H9 (cell line): ENCODE data around the gene TSPAN18. TPM values are rescaled to one million over a fixed set of nuclear protein-coding genes. Genes with fewer than 3 reads are reported as not detected.

ENCODE experiments used
- DNase-seq: peaks from one replicate; pipeline ENCODE4 v3.0.0-alpha.2; 2017
- H2AFZ ChIP-seq: one replicate; pipeline ENCODE4 v1.6.1; 2013; ENCODE audit warnings: mild to moderate bottlenecking, low read length, control low read depth, moderate library complexity
- H2AK5ac ChIP-seq: 2 replicates; pipeline ENCODE4 v1.6.1; 2013; ENCODE audit warnings: low read length, control low read depth, mixed read lengths; ENCODE audit not compliant: insufficient read length
- H2BK120ac ChIP-seq: one replicate; pipeline ENCODE4 v1.6.1; 2013; ENCODE audit warnings: low read depth, mild to moderate bottlenecking, low read length, control low read depth, inconsistent platforms; ENCODE audit not compliant: poor library complexity, severe bottlenecking
- H2BK12ac ChIP-seq: 2 replicates; pipeline ENCODE4 v1.6.1; 2013; ENCODE audit warnings: low read length, control low read depth, mixed read lengths, low read depth; ENCODE audit not compliant: insufficient read length
- H2BK15ac ChIP-seq: 2 replicates; pipeline ENCODE4 v1.6.1; 2013; ENCODE audit warnings: low read depth, low read length, control low read depth
- H2BK20ac ChIP-seq: one replicate; pipeline ENCODE4 v1.6.1; 2013; ENCODE audit warnings: low read depth, mild to moderate bottlenecking, low read length, control low read depth, inconsistent platforms; ENCODE audit not compliant: poor library complexity, severe bottlenecking
- H2BK5ac ChIP-seq: 2 replicates; pipeline ENCODE4 v1.6.1; 2013; ENCODE audit warnings: low read length, control low read depth, mixed read lengths; ENCODE audit not compliant: insufficient read length
- H3K14ac ChIP-seq: 2 replicates; pipeline ENCODE4 v1.6.1; 2013; ENCODE audit warnings: low read length, control low read depth; ENCODE audit not compliant: insufficient read depth
- H3K18ac ChIP-seq: 2 replicates; pipeline ENCODE4 v1.6.1; 2013; ENCODE audit warnings: low read depth, mild to moderate bottlenecking, mixed read lengths, low read length, control low read depth; ENCODE audit not compliant: insufficient read length
- H3K23ac ChIP-seq: 2 replicates; pipeline ENCODE4 v1.6.1; 2013; ENCODE audit warnings: low read length, control low read depth, mixed read lengths, low read depth; ENCODE audit not compliant: insufficient read length
- H3K23me2 ChIP-seq: 2 replicates; pipeline ENCODE4 v1.6.1; 2013; ENCODE audit warnings: low read depth, mild to moderate bottlenecking, mixed read lengths, low read length, control low read depth; ENCODE audit not compliant: insufficient read length, poor library complexity, severe bottlenecking
- H3K27ac ChIP-seq: 2 replicates; pipeline ENCODE4 v1.5.1; 2013; ENCODE audit warnings: low read length, control low read depth, mixed read lengths, low read depth; ENCODE audit not compliant: insufficient read length
- H3K27me3 ChIP-seq: 2 replicates; pipeline ENCODE4 v1.6.1; 2013; ENCODE audit warnings: low read length, control low read depth, inconsistent platforms; ENCODE audit not compliant: insufficient read depth
- H3K4ac ChIP-seq: 2 replicates; pipeline ENCODE4 v1.6.1; 2013; ENCODE audit warnings: low read depth, mild to moderate bottlenecking, control low read depth, inconsistent platforms, low read length, moderate library complexity
- H3K4me1 ChIP-seq: 2 replicates; pipeline ENCODE4 v1.6.1; 2013; ENCODE audit warnings: low read length, control low read depth, inconsistent platforms; ENCODE audit not compliant: insufficient read depth
- H3K4me2 ChIP-seq: 2 replicates; pipeline ENCODE4 v1.6.1; 2013; ENCODE audit warnings: low read length, control low read depth, mixed read lengths; ENCODE audit not compliant: insufficient read length, insufficient read depth
- H3K56ac ChIP-seq: 2 replicates; pipeline ENCODE4 v1.6.1; 2013; ENCODE audit warnings: low read depth, mild to moderate bottlenecking, mixed read lengths, low read length, control low read depth; ENCODE audit not compliant: insufficient read length
- H3K79me1 ChIP-seq: 2 replicates; pipeline ENCODE4 v1.6.1; 2013; ENCODE audit warnings: low read depth, mild to moderate bottlenecking, moderate library complexity, low read length, control low read depth, inconsistent platforms; ENCODE audit not compliant: insufficient read depth, poor library complexity, severe bottlenecking
- H3K79me2 ChIP-seq: 2 replicates; pipeline ENCODE4 v1.6.1; 2013; ENCODE audit warnings: low read length, control low read depth, inconsistent platforms; ENCODE audit not compliant: insufficient read depth
- H3K9ac ChIP-seq: 2 replicates; pipeline ENCODE4 v1.6.1; 2013; ENCODE audit warnings: low read length, control low read depth, mixed read lengths; ENCODE audit not compliant: insufficient read length; ENCODE audit errors: extremely low read depth
- H3K9me3 ChIP-seq: one replicate; pipeline ENCODE4 v1.6.1; 2013; ENCODE audit warnings: low read depth, low read length, inconsistent platforms; ENCODE audit not compliant: control insufficient read depth
- H3T11ph ChIP-seq: one replicate; pipeline ENCODE4 v1.6.1; 2013; ENCODE audit warnings: mild to moderate bottlenecking, low read length, control low read depth, inconsistent platforms
- H4K20me1 ChIP-seq: one replicate; pipeline ENCODE4 v1.6.1; 2013; ENCODE audit not compliant: control insufficient read depth, insufficient read length, insufficient read depth
- H4K5ac ChIP-seq: 2 replicates; pipeline ENCODE4 v1.6.1; 2013; ENCODE audit warnings: low read depth, mild to moderate bottlenecking, mixed read lengths, low read length, control low read depth; ENCODE audit not compliant: insufficient read length
- H4K8ac ChIP-seq: replicated peaks from 2 replicates; pipeline ENCODE4 v1.6.1; 2013; ENCODE audit warnings: low read length, control low read depth, mixed read lengths, low read depth; ENCODE audit not compliant: insufficient read length
- H4K91ac ChIP-seq: 2 replicates; pipeline ENCODE4 v1.6.1; 2013; ENCODE audit warnings: low read depth, mild to moderate bottlenecking, moderate library complexity, mixed read lengths, low read length, control low read depth; ENCODE audit not compliant: insufficient read length
- H3K27ac Mint-ChIP-seq, 3 experiments: 2 replicates in 2 of 3; 3 replicates in 1 of 3; pipeline ENCODE4 v1.8.0; 2020 to 2021; ENCODE audit warnings: mixed read lengths in 3 of 3, mild to moderate bottlenecking in 1 of 3, moderate library complexity in 1 of 3
- H3K27me3 Mint-ChIP-seq: 2 replicates; pipeline ENCODE4 v1.8.0; 2021; ENCODE audit warnings: low read depth, mild to moderate bottlenecking, moderate library complexity, mixed read lengths
- H3K36me3 Mint-ChIP-seq, 3 experiments: 2 replicates in 2 of 3; 3 replicates in 1 of 3; pipeline ENCODE4 v1.8.0; 2020 to 2021; ENCODE audit warnings: low read depth in 3 of 3, mixed read lengths in 3 of 3; ENCODE audit not compliant: insufficient read depth in 1 of 3
- H3K4me1 Mint-ChIP-seq, 2 experiments: 2 replicates each; pipeline ENCODE4 v1.8.0; 2020; ENCODE audit warnings: mixed read lengths in 2 of 2
- H3K4me3 Mint-ChIP-seq, 2 experiments: 2 replicates in 1 of 2; 3 replicates in 1 of 2; pipeline ENCODE4 v1.8.0; 2020 to 2021; ENCODE audit warnings: mild to moderate bottlenecking in 2 of 2, mixed read lengths in 2 of 2, moderate library complexity in 1 of 2
- H3K9me3 Mint-ChIP-seq, 2 experiments: 2 replicates in 1 of 2; 3 replicates in 1 of 2; pipeline ENCODE4 v1.8.0; 2020; ENCODE audit warnings: mild to moderate bottlenecking in 2 of 2, mixed read lengths in 2 of 2, moderate library complexity in 1 of 2
- CTCF ChIP-seq: fragments of 200-600 bp; sonication (generic); conservative IDR thresholded peaks from 3 replicates; pipeline ENCODE4 v1.8.0; 2021; ENCODE audit warnings: antibody characterized with exemption, mild to moderate bottlenecking
- WGBS: extraction: QIAGEN DNeasy Blood & Tissue Kit; methylation state at CpG from one replicate; pipeline ENCODE4 v1.1.7; 2013; ENCODE audit warnings: missing lambda C conversion rate, low lambda C conversion rate, mixed read lengths; ENCODE audit not compliant: insufficient read length; ENCODE audit errors: extremely low coverage; 5-methylcytosine and 5-hydroxymethylcytosine counted together
- total RNA-seq: library from RNA; stranded (reverse); gene quantifications from 2 replicates; pipeline ENCODE4 v1.2.1, GENCODE V29; 2021

The TSPAN18 gene
- total RNA-seq, 1 experiment from 2014 or later: 25.3 TPM

DNA sequence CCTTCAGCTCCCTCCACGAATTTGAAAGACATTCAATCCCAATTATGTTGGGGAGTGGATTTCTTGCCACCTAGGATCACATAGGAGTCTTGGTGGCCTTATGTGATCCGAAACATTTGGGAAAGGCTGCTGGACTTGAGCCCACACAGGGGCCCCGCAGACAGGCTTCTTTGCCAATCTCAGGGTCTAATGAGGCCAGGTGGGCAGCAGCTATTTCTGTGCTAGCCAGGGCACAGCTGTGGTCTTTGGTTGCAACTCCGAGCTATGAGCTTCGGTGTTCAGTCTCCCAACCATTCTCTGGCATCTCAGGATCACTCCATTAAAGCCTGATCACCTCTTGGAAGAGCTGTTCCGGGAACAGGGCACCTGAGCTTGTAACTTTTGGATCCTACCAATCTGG, 139.5 kb downstream of the TSPAN18 start:
- no peak overlapping the region for H3K27ac Mint-ChIP-seq
- H3K4me1 Mint-ChIP-seq: peaks cover 49 to 54% of the 10 kb centered on the region in 2 experiments
- no peaks in the 10 kb centered on the region for H3K23me2 ChIP-seq

More for the DNA sequence above, 139.5 kb downstream of the TSPAN18 start:
- H2BK120ac ChIP-seq: no peak overlapping the region
- H3K56ac ChIP-seq: no peak overlapping the region
- H3K18ac ChIP-seq: no peak overlapping the region
- no peak overlapping the region for H3T11ph ChIP-seq
- H3K27me3 ChIP-seq: no peaks in the 10 kb centered on the region
- H2AFZ ChIP-seq: no peak overlapping the region
- H3K79me2 ChIP-seq: no peaks in the 10 kb centered on the region
- no peak overlapping the region for H3K4me3 Mint-ChIP-seq
- no peak overlapping the region for H2BK12ac ChIP-seq
- no peaks in the 10 kb centered on the region for H3K79me1 ChIP-seq
- no peak overlapping the region for H3K14ac ChIP-seq
- DNase-seq: no peak
- H2BK15ac ChIP-seq: no peak overlapping the region
- TF ChIP-seq CTCF: no peak
- H3K36me3 Mint-ChIP-seq: no peaks in the 10 kb centered on the region
- H2AK5ac ChIP-seq: no peak overlapping the region
- no peak overlapping the region for H3K9ac ChIP-seq
- H3K4me1 ChIP-seq: peaks cover 8% of the 10 kb centered on the region
- no peak overlapping the region for H3K4me2 ChIP-seq
- no peaks in the 10 kb centered on the region; the same call in 1 of the 2 replicates for H3K27me3 Mint-ChIP-seq
- H4K8ac ChIP-seq: no peak overlapping the region
- no peak overlapping the region for H2BK20ac ChIP-seq
- no peaks in the 10 kb centered on the region for H3K9me3 ChIP-seq
- no CpG with 5 or more reads among the region's 6 CpGs for WGBS
- no peak overlapping the region for H3K27ac ChIP-seq
- no peak overlapping the region for H3K4ac ChIP-seq
- no peak overlapping the region for H4K91ac ChIP-seq
- H3K9me3 Mint-ChIP-seq: no peaks in the 10 kb centered on the region
- no peak overlapping the region for H3K23ac ChIP-seq
- H4K5ac ChIP-seq: no peak overlapping the region
- H4K20me1 ChIP-seq: no peaks in the 10 kb centered on the region
- no peak overlapping the region for H2BK5ac ChIP-seq
